Coronary artery (tissue), 2 donors: ENCODE measurements around the gene CLDN12.

Source experiments
- DNase-seq: peaks from one replicate; pipeline ENCODE4 v3.0.0-alpha.2; 2017; ENCODE audit warnings: low spot score
- H3K27ac ChIP-seq, 2 donors: fragments of 200-600 bp; sonication (generic); one replicate each; pipeline ENCODE4 v1.5.1; 2016 to 2019
- H3K4me3 ChIP-seq: fragments of 200-600 bp; sonication (generic); 2 replicates; pipeline ENCODE4 v1.5.1; 2016; ENCODE audit warnings: mild to moderate bottlenecking, moderate library complexity
- TF ChIP-seq, protein P1 (sequence below): fragments of 200-600 bp; sonication (generic); IDR thresholded peaks from one replicate; pipeline ENCODE4 v1.5.1; 2019; ENCODE audit warnings: antibody characterized with exemption

The CLDN12 gene

DNA sequence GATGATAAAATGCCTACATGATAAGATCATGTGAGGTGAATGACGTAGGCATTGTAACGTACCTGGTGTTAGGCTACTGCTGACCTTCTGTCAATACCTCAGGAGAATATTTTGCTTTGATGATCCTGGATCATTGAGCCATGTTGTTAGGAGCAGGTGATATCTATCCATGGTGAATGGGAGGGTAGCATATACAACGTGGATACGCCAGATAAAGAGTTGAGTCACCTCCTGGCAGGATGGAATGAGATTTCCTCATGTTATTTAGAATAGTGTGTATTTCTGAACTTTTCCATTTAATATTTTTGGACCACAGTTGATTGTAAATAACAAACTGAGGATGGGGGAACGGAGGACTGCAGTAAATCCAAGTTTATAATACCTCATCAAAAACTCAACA is 11.8 kb upstream of the CLDN12 start:
- no peak overlapping the region for H3K4me3 ChIP-seq
- DNase-seq, result no peak
- no peak overlapping the region for H3K27ac ChIP-seq
- TF ChIP-seq, protein P1, sequence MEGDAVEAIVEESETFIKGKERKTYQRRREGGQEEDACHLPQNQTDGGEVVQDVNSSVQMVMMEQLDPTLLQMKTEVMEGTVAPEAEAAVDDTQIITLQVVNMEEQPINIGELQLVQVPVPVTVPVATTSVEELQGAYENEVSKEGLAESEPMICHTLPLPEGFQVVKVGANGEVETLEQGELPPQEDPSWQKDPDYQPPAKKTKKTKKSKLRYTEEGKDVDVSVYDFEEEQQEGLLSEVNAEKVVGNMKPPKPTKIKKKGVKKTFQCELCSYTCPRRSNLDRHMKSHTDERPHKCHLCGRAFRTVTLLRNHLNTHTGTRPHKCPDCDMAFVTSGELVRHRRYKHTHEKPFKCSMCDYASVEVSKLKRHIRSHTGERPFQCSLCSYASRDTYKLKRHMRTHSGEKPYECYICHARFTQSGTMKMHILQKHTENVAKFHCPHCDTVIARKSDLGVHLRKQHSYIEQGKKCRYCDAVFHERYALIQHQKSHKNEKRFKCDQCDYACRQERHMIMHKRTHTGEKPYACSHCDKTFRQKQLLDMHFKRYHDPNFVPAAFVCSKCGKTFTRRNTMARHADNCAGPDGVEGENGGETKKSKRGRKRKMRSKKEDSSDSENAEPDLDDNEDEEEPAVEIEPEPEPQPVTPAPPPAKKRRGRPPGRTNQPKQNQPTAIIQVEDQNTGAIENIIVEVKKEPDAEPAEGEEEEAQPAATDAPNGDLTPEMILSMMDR, result no peak

DNA sequence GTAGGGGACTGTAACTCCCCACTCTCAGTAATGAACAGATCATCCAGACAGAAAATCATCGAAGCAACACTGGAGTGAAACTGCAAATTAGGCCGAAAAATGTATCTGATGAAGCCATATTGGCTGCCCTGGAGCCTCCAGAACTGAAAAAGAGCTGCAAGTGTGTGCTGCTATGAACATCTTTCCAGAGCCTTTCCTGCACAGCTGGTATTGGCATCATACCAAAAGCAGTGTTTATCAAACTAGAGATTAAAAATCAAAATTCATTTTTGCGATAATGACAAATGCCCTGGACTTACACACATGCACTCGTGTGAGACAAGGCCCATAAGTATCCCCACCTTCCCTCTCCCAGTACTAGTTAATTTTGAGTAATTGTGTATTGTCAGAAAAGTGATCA is 6.8 kb upstream of the CLDN12 start:
- DNase-seq, result no peak
- TF ChIP-seq, protein P1, result no peak
- no peak overlapping the region for H3K27ac ChIP-seq
- no peak overlapping the region for H3K4me3 ChIP-seq

DNA sequence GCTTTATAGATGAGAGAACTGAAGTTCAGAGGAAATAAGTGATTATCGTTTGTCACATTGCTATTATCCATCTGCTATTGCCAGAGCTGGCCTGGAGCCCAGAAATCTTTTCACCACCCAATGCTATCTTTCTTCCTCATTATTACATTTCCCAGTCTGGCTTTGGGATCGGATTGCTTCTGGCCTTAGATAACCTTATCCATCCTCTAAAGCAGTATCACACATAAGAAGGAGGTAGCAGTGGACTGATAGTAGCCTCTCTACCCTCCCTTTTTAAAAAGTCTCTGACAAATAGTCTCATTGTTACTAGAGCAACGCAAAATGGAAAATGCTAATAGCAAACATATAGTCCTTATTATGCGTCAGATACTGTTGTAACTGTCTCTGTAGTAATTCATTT is 1.3 kb upstream of the CLDN12 start:
- TF ChIP-seq, protein P1, result no peak
- no peak for DNase-seq
- Histone ChIP-seq H3K27ac (no peak overlapping the region), H3K4me3 (no peak overlapping the region)

DNA sequence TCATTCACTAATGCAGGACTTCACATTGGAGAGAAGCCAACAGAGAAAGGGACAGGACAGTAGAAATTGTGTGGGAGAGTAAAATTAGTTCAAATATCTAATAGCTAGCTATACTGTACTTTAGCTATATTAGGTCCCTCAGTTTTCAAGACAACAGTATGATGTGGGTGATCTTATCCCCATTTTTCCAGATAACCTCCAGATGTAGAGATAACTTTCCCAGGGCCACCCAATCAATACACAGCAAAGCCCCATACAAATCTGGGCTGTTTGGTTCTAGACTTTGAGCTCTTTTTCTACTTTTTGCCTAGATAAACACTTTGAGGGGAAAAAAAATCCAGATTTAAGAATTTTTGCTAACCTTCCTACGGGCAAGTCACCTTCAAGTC is 482 bp upstream of the CLDN12 start:
- Histone ChIP-seq H3K4me3 (peak overlapping the region; percentile 72), H3K27ac (peak overlapping the region; percentile 85 to 94)
- TF ChIP-seq, protein P1, result no peak
- DNase-seq, result no peak

DNA sequence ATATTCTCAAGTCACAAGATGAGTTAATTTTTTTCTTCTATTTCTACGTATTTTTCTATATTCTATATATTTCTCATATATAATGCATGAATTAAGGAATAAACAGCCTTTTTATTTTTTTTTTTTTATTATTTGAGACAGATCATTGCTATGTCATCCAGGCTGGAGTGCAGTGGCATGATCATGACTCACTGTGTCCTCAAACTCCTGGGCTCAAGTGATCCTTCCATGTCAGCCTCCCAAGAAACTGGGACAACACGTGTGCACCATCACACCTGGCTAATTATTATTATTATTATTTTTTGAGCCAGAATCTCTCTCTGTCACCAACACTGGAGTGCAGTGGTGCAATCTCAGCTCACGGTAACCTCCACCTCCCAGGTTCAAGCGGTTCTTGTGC is 1.5 kb downstream of the CLDN12 start:
- TF ChIP-seq, protein P1, result no peak
- DNase-seq, result no peak
- Histone ChIP-seq H3K4me3 (no peak overlapping the region), H3K27ac (no peak overlapping the region)

DNA sequence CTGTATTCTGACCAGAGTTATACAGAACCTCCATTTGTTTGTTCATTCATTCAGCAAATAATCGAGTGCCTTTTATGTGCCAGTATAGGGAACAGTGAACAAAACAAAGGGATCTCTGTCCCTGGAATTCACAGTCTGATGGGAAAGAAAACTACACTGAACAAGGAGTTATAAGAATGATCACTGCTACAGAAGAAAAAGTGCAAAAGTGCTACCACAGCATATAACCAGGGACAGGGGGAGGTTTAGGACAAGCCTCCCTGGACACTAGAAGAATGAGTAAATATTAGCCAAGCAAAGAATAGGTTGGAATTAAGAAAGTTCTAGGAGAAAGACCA is 4.2 kb downstream of the CLDN12 start:
- H3K27ac ChIP-seq, result no peak overlapping the region
- DNase-seq, result no peak

DNA sequence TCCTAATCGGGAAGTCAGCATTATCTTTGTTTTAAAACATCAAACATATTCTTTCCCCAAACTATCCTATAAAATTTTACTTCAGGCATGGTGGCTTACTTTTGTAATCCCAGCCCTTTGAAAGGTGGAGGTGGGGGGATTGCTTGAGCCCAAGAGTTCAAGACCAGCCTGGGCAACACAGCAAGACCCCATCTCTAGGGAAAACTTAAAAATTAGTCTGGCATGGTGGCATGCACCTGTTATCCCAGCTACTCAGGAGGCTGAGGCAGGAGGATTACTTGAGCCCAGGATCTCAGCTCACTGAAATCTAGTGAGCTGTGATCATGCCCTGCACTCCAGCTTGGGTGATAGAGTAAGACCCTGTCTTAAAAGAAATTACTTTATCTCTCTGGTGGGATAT is 4.9 kb downstream of the CLDN12 start:
- DNase-seq, result no peak
- Histone ChIP-seq H3K4me3 (no peak overlapping the region), H3K27ac (no peak overlapping the region)
- TF ChIP-seq, protein P1, result no peak

More for the DNA sequence above, 4.2 kb downstream of the CLDN12 start:
- no peak overlapping the region for H3K4me3 ChIP-seq
- TF ChIP-seq, protein P1, result no peak
